ENCODE measurements around the gene CLDN12. TPM values are rescaled to one million over a fixed set of nuclear protein-coding genes. Genes with fewer than 3 reads are reported as not detected.

CLDN12 gene
- polyA plus RNA-seq, 1 donor (not counting 4 experiments of a cell fraction or from before 2014, with no cell fraction given): 62.5 TPM

DNA sequence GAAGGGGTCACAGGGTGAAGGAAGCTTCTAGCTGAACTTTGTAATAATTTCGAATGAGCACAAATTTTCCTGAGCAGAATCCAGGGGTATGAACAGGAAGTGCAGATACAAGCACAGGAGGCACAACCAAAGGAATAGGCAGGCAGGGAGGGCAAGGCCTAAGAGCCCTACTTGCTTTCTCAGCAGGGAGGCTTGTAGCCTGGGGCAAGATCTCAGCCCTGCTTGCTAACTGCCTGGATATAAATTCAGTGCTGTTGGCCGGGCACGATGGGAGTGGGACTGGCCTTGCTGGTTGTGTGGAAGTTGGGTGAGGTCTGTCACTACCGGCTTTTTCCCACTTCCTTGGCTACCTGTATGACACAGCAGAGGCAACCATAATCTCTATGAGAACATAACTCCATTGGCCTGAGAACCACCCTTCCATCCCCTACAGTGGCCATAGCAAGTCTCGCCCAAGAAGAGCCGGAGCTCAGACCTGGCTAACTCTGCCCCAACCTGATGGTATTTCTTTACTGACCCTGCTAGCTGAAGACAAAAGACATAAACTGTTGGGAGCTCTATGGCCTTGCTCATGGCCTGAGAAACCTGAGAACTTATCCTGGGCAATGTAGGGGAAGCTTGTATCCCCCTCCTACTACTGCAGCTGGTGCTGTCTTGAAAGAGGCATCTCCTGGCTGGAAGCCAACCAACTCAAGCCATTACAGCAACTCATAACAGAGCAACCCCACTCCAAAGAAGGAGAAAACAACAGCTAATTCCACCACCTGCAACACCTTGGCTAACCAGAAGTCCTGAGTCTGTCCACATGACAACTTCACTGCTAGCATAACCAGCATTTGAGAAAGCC, 27.6 kb downstream of the CLDN12 start:
- H3K27ac ChIP-seq (ENCODE audit: control insufficient read depth, insufficient read depth, low read length): no peak overlapping the region
- no peaks in the 10 kb centered on the region for H3K36me3 ChIP-seq (ENCODE audit: control insufficient read depth in 2 of 2, extremely low read depth in 1 of 2, insufficient read depth in 2 of 2, low read length in 2 of 2)
- H3K4me3 ChIP-seq (ENCODE audit: control insufficient read depth in 2 of 3, extremely low read depth in 1 of 3, insufficient read depth in 2 of 3, low read depth in 1 of 3, low read length in 3 of 3): no peak overlapping the region
- H3K9ac ChIP-seq (ENCODE audit: control insufficient read depth, extremely low read depth, insufficient read depth, low read length): no peak overlapping the region
- H3K9me1 ChIP-seq (ENCODE audit: control insufficient read depth, extremely low read depth, insufficient read depth, low read length): no peaks in the 10 kb centered on the region
- no peaks in the 10 kb centered on the region for H3K4me1 ChIP-seq (ENCODE audit: control insufficient read depth, extremely low read depth, insufficient read depth, low read length)
- FAIRE-seq: no peak
- DNase-seq (ENCODE audit: low read depth, low spot score): no peak
- H3K9me3 ChIP-seq (ENCODE audit: control insufficient read depth, low read depth, low read length): peaks cover 10% of the 10 kb centered on the region
- dilution Hi-C loops (cut with MboI; ENCODE audit: extremely low pct_ligation_motif_present, low sequenced_read_pairs): no loop called here
- H2AFZ ChIP-seq (ENCODE audit: control insufficient read depth, low read length): no peak overlapping the region
- TF ChIP-seq EZH2 (IDR thresholded peaks at IDR 0.05; ENCODE audit: low read length) (no peak), CTCF (optimal IDR thresholded peaks at IDR 0.05 in 1 of 3, IDR thresholded peaks at IDR 0.05 in 1 of 3, conservative IDR thresholded peaks at IDR 0.05 in 1 of 3; ENCODE audit: extremely low read depth in 1 of 3, insufficient read depth in 2 of 3, low read length in 3 of 3) (no peak)
- no peaks in the 10 kb centered on the region for H4K20me1 ChIP-seq (ENCODE audit: control insufficient read depth, extremely low read depth, insufficient read depth, low read length)
- H3K4me2 ChIP-seq (ENCODE audit: control insufficient read depth, extremely low read depth, insufficient read depth, low read depth, low read length): no peak overlapping the region
- H3K27me3 ChIP-seq (ENCODE audit: control insufficient read depth, extremely low read depth, insufficient read depth, low read length): no peaks in the 10 kb centered on the region
- no peaks in the 10 kb centered on the region for H3K79me2 ChIP-seq (ENCODE audit: control insufficient read depth, insufficient read depth, low read length)

- no peaks in the 10 kb centered on the region for H4K20me1 ChIP-seq (ENCODE audit: control insufficient read depth, extremely low read depth, insufficient read depth, low read length)
- no peak for DNase-seq (ENCODE audit: low read depth, low spot score)
- no peak for TF ChIP-seq EZH2 (IDR thresholded peaks at IDR 0.05; ENCODE audit: low read length)
- peaks cover 10% of the 10 kb centered on the region for H3K9me3 ChIP-seq (ENCODE audit: control insufficient read depth, low read depth, low read length)
- dilution Hi-C loops (cut with MboI; ENCODE audit: extremely low pct_ligation_motif_present, low sequenced_read_pairs): no loop called here
- H3K9ac ChIP-seq (ENCODE audit: control insufficient read depth, extremely low read depth, insufficient read depth, low read length): no peak overlapping the region
- peak overlapping the region; percentile 29 for H3K4me2 ChIP-seq (ENCODE audit: control insufficient read depth, extremely low read depth, insufficient read depth, low read depth, low read length)
- H3K4me1 ChIP-seq (ENCODE audit: control insufficient read depth, extremely low read depth, insufficient read depth, low read length): no peaks in the 10 kb centered on the region
- no peak overlapping the region for H3K27ac ChIP-seq (ENCODE audit: control insufficient read depth, insufficient read depth, low read length)
- FAIRE-seq: no peak
- no peaks in the 10 kb centered on the region for H3K27me3 ChIP-seq (ENCODE audit: control insufficient read depth, extremely low read depth, insufficient read depth, low read length)
- no peak overlapping the region for H3K4me3 ChIP-seq (ENCODE audit: control insufficient read depth in 2 of 3, extremely low read depth in 1 of 3, insufficient read depth in 2 of 3, low read depth in 1 of 3, low read length in 3 of 3)
- H3K9me1 ChIP-seq (ENCODE audit: control insufficient read depth, extremely low read depth, insufficient read depth, low read length): no peaks in the 10 kb centered on the region
- no peaks in the 10 kb centered on the region for H3K79me2 ChIP-seq (ENCODE audit: control insufficient read depth, insufficient read depth, low read length)
- H3K36me3 ChIP-seq (ENCODE audit: control insufficient read depth in 2 of 2, extremely low read depth in 1 of 2, insufficient read depth in 2 of 2, low read length in 2 of 2): no peaks in the 10 kb centered on the region
- H2AFZ ChIP-seq (ENCODE audit: control insufficient read depth, low read length): peak overlapping the region; percentile 26
Measured at GRCh38 chr7:90432752-90433151, 29.5 kb downstream of the CLDN12 start.
